ENCODE results near the gene SYCP2L.

The SYCP2L gene

DNA sequence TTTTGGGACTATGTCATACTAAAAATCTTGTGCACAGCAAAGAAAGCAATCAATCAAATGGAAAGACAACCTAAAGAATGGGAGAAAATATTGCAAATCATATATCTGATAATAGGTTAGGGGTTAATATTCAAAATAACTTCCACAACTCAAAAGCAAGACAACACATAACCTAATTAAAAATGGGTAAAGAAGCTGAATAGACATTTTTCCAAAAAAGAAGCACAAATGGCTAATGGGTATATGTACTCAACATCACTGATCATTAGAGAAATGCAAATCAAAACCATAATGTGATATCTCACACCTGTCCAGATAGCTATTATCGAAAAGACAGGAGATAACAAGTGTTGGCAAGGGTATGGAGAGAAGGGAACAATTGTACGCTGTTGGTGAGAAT is 53.0 kb downstream of the SYCP2L start:
- no peaks in the 10 kb centered on the region for H4K20me1 ChIP-seq (ENCODE audit: insufficient read depth, low read length)
- H3K27ac ChIP-seq (ENCODE audit: low read length) = no peak overlapping the region
- no peaks in the 10 kb centered on the region for H3K79me2 ChIP-seq (ENCODE audit: low read length)
- H3K9me2 ChIP-seq (replicated peaks; ENCODE audit: insufficient read depth, low read length) = no peaks in the 10 kb centered on the region
- H3K9ac ChIP-seq (ENCODE audit: low read length) = no peak overlapping the region
- no peak overlapping the region for H2AFZ ChIP-seq (ENCODE audit: low read length)
- H3K9me3 ChIP-seq (replicated peaks; ENCODE audit: insufficient read depth, low read length) = no peaks in the 10 kb centered on the region
- H3F3A ChIP-seq (ENCODE audit: insufficient read depth, low read length) = no peaks in the 10 kb centered on the region
- H3K4me2 ChIP-seq (ENCODE audit: low read depth, low read length) = no peak overlapping the region
- DNase-seq = no peak
- H3K4me3 ChIP-seq (ENCODE audit: low read length) = no peak overlapping the region
- no peaks in the 10 kb centered on the region for H3K4me1 ChIP-seq (ENCODE audit: low read length)
- no peaks in the 10 kb centered on the region for H3K36me3 ChIP-seq (replicated peaks; ENCODE audit: insufficient read depth, low read length)
- no peaks in the 10 kb centered on the region for H3K27me3 ChIP-seq (replicated peaks; ENCODE audit: insufficient read depth, low read length)
- TF ChIP-seq EZH2 (optimal IDR thresholded peaks at IDR 0.05; ENCODE audit: low read depth, low read length) = no peak
- TF ChIP-seq EZH2phosphoT487 (IDR thresholded peaks at IDR 0.05; ENCODE audit: low read length) = no peak
- TF ChIP-seq, protein P1, sequence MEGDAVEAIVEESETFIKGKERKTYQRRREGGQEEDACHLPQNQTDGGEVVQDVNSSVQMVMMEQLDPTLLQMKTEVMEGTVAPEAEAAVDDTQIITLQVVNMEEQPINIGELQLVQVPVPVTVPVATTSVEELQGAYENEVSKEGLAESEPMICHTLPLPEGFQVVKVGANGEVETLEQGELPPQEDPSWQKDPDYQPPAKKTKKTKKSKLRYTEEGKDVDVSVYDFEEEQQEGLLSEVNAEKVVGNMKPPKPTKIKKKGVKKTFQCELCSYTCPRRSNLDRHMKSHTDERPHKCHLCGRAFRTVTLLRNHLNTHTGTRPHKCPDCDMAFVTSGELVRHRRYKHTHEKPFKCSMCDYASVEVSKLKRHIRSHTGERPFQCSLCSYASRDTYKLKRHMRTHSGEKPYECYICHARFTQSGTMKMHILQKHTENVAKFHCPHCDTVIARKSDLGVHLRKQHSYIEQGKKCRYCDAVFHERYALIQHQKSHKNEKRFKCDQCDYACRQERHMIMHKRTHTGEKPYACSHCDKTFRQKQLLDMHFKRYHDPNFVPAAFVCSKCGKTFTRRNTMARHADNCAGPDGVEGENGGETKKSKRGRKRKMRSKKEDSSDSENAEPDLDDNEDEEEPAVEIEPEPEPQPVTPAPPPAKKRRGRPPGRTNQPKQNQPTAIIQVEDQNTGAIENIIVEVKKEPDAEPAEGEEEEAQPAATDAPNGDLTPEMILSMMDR (IDR thresholded peaks at IDR 0.05; ENCODE audit: low read length) = no peak

DNA sequence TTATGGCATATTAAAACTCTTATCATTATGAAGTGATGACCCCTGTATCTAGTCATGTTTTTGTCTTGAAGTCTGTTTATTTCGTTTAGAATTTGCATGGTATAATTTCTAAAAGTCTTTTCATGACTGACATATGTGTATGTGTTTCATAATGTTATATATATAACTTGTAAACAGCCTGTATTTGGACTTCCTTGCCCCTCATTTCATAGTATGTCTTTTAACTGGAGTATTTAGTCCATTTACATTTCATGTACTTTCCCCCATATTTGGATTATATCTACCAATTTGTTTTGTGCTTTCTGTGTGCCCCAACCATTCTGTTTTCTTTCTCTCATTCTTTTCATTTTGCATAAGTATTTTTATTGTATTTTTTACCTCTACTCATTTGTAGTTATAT is 59.0 kb downstream of the SYCP2L start:
- Histone ChIP-seq H3K4me2 (ENCODE audit: low read depth, low read length) (no peak overlapping the region), H3K36me3 (replicated peaks; ENCODE audit: insufficient read depth, low read length) (no peaks in the 10 kb centered on the region), H3K4me1 (ENCODE audit: low read length) (no peaks in the 10 kb centered on the region), H3K27ac (ENCODE audit: low read length) (no peak overlapping the region), H3K4me3 (ENCODE audit: low read length) (no peak overlapping the region), H3F3A (ENCODE audit: insufficient read depth, low read length) (no peaks in the 10 kb centered on the region), H3K9me2 (replicated peaks; ENCODE audit: insufficient read depth, low read length) (no peaks in the 10 kb centered on the region), H3K9me3 (replicated peaks; ENCODE audit: insufficient read depth, low read length) (no peaks in the 10 kb centered on the region), H3K79me2 (ENCODE audit: low read length) (no peaks in the 10 kb centered on the region), H4K20me1 (ENCODE audit: insufficient read depth, low read length) (no peaks in the 10 kb centered on the region), H3K27me3 (replicated peaks; ENCODE audit: insufficient read depth, low read length) (no peaks in the 10 kb centered on the region), H3K9ac (ENCODE audit: low read length) (no peak overlapping the region), H2AFZ (ENCODE audit: low read length) (no peak overlapping the region)
- DNase-seq = no peak
- TF ChIP-seq, protein P1 (IDR thresholded peaks at IDR 0.05; ENCODE audit: low read length) = no peak
- no peak for TF ChIP-seq EZH2 (optimal IDR thresholded peaks at IDR 0.05; ENCODE audit: low read depth, low read length)
- no peak for TF ChIP-seq EZH2phosphoT487 (IDR thresholded peaks at IDR 0.05; ENCODE audit: low read length)

DNA sequence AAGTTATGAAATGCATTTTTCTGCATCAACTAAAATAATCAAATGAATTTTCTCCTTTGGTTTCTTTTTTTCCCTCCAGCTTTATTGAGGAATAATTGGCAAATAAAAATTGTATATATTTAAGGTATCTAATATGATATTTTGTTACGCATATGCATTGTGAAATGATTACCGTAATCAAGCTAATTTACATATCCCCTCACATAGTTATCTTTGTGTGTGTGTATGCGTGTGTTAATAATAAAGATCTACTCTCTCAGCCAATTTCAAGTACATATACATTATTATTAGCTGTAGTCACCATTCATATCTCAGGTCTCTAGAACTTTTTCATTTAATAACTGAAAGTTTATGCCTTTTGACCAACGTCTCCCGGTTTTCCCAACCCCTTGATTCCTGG is 61.1 kb downstream of the SYCP2L start:
- no peak overlapping the region for H3K4me2 ChIP-seq (ENCODE audit: low read depth, low read length)
- no peak overlapping the region for H3K4me3 ChIP-seq (ENCODE audit: low read length)
- no peaks in the 10 kb centered on the region for H3K4me1 ChIP-seq (ENCODE audit: low read length)
- no peak for TF ChIP-seq EZH2 (optimal IDR thresholded peaks at IDR 0.05; ENCODE audit: low read depth, low read length)
- TF ChIP-seq EZH2phosphoT487 (IDR thresholded peaks at IDR 0.05; ENCODE audit: low read length) = no peak
- TF ChIP-seq, protein P1 (IDR thresholded peaks at IDR 0.05; ENCODE audit: low read length) = no peak
- no peaks in the 10 kb centered on the region for H3K79me2 ChIP-seq (ENCODE audit: low read length)
- H4K20me1 ChIP-seq (ENCODE audit: insufficient read depth, low read length) = no peaks in the 10 kb centered on the region
- H3F3A ChIP-seq (ENCODE audit: insufficient read depth, low read length) = no peaks in the 10 kb centered on the region
- no peak for DNase-seq
- no peaks in the 10 kb centered on the region for H3K36me3 ChIP-seq (replicated peaks; ENCODE audit: insufficient read depth, low read length)
- H3K9me3 ChIP-seq (replicated peaks; ENCODE audit: insufficient read depth, low read length) = no peaks in the 10 kb centered on the region
- no peaks in the 10 kb centered on the region for H3K27me3 ChIP-seq (replicated peaks; ENCODE audit: insufficient read depth, low read length)
- H2AFZ ChIP-seq (ENCODE audit: low read length) = no peak overlapping the region
- no peak overlapping the region for H3K27ac ChIP-seq (ENCODE audit: low read length)
- no peaks in the 10 kb centered on the region for H3K9me2 ChIP-seq (replicated peaks; ENCODE audit: insufficient read depth, low read length)
- H3K9ac ChIP-seq (ENCODE audit: low read length) = no peak overlapping the region

Measured in MM.1S (cell line).